ENCODE data around the gene COP1.

COP1 gene

GRCh38 chr1:176068256-176068655 is 138.8 kb downstream of the COP1 start:
- no peaks in the 10 kb centered on the region for H3K9me3 ChIP-seq (ENCODE audit: severe bottlenecking)
- no peak overlapping the region for H3K4me3 ChIP-seq (ENCODE audit: low read depth, low read length)
- no peaks in the 10 kb centered on the region for H3K27me3 ChIP-seq (ENCODE audit: insufficient read depth, low read depth, severe bottlenecking)
- H3K27ac ChIP-seq, result no peak overlapping the region
- DNase-seq, result no peak
- TF ChIP-seq, protein P1, sequence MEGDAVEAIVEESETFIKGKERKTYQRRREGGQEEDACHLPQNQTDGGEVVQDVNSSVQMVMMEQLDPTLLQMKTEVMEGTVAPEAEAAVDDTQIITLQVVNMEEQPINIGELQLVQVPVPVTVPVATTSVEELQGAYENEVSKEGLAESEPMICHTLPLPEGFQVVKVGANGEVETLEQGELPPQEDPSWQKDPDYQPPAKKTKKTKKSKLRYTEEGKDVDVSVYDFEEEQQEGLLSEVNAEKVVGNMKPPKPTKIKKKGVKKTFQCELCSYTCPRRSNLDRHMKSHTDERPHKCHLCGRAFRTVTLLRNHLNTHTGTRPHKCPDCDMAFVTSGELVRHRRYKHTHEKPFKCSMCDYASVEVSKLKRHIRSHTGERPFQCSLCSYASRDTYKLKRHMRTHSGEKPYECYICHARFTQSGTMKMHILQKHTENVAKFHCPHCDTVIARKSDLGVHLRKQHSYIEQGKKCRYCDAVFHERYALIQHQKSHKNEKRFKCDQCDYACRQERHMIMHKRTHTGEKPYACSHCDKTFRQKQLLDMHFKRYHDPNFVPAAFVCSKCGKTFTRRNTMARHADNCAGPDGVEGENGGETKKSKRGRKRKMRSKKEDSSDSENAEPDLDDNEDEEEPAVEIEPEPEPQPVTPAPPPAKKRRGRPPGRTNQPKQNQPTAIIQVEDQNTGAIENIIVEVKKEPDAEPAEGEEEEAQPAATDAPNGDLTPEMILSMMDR (IDR thresholded peaks at IDR 0.05; ENCODE audit: low read depth, low read length), result no peak
- no peaks in the 10 kb centered on the region; the same call in 1 of the 2 replicates for H3K36me3 ChIP-seq

- H3K36me3 ChIP-seq, result no peaks in the 10 kb centered on the region; the same call in 1 of the 2 replicates
- no peaks in the 10 kb centered on the region for H3K27me3 ChIP-seq (ENCODE audit: insufficient read depth, low read depth, severe bottlenecking)
- no peak overlapping the region for H3K4me3 ChIP-seq (ENCODE audit: low read depth, low read length)
- no peak overlapping the region for H3K27ac ChIP-seq
- no peaks in the 10 kb centered on the region for H3K9me3 ChIP-seq (ENCODE audit: severe bottlenecking)
- DNase-seq, result no peak
- TF ChIP-seq, protein P1 (IDR thresholded peaks at IDR 0.05; ENCODE audit: low read depth, low read length), result no peak
Observed at GRCh38 chr1:176066709-176067108, 140.4 kb downstream of the COP1 start.

- Histone ChIP-seq H3K27me3 (ENCODE audit: insufficient read depth, low read depth, severe bottlenecking) (no peaks in the 10 kb centered on the region), H3K4me3 (ENCODE audit: low read depth, low read length) (no peak overlapping the region), H3K36me3 (no peaks in the 10 kb centered on the region), H3K9me3 (ENCODE audit: severe bottlenecking) (no peaks in the 10 kb centered on the region), H3K27ac (no peak overlapping the region)
- no peak for DNase-seq
- TF ChIP-seq, protein P1 (IDR thresholded peaks at IDR 0.05; ENCODE audit: low read depth, low read length), result no peak
Observed at GRCh38 chr1:176058686-176059085, 148.4 kb downstream of the COP1 start.

- no peak overlapping the region for H3K27ac ChIP-seq
- no peaks in the 10 kb centered on the region for H3K9me3 ChIP-seq (ENCODE audit: severe bottlenecking)
- TF ChIP-seq, protein P1 (IDR thresholded peaks at IDR 0.05; ENCODE audit: low read depth, low read length), result no peak
- no peak for DNase-seq
- H3K27me3 ChIP-seq (ENCODE audit: insufficient read depth, low read depth, severe bottlenecking), result no peaks in the 10 kb centered on the region
- no peaks in the 10 kb centered on the region for H3K36me3 ChIP-seq
- H3K4me3 ChIP-seq (ENCODE audit: low read depth, low read length), result no peak overlapping the region
Observed at GRCh38 chr1:176056312-176056711, 150.8 kb downstream of the COP1 start.

DNA sequence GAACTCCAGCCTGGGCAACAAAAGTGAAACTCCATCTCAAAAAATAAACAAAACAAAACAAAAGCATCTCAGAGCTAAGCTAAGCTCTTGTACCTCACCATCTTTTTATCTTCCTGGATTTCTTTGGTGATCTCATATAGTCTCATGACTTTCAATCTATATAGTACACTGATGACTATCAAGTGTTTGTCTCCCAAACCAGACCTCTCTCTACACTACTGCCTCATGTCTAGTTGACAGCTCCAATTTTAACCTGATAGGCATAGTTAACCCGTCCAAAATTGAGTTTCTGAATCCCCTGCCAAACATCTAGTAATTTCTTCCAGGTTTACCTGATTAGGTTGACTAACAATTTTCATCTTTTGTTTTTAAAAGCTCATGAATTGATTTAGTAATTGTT is 151.7 kb downstream of the COP1 start:
- no peaks in the 10 kb centered on the region for H3K27me3 ChIP-seq (ENCODE audit: insufficient read depth, low read depth, severe bottlenecking)
- TF ChIP-seq, protein P1 (IDR thresholded peaks at IDR 0.05; ENCODE audit: low read depth, low read length), result no peak
- no peak overlapping the region for H3K4me3 ChIP-seq (ENCODE audit: low read depth, low read length)
- no peaks in the 10 kb centered on the region for H3K36me3 ChIP-seq
- DNase-seq, result no peak
- H3K9me3 ChIP-seq (ENCODE audit: severe bottlenecking), result no peaks in the 10 kb centered on the region
- no peak overlapping the region for H3K27ac ChIP-seq

- no peak for DNase-seq
- no peaks in the 10 kb centered on the region for H3K36me3 ChIP-seq
- H3K9me3 ChIP-seq (ENCODE audit: severe bottlenecking), result no peaks in the 10 kb centered on the region
- H3K27ac ChIP-seq, result no peak overlapping the region
- TF ChIP-seq, protein P1 (IDR thresholded peaks at IDR 0.05; ENCODE audit: low read depth, low read length), result no peak
- H3K27me3 ChIP-seq (ENCODE audit: insufficient read depth, low read depth, severe bottlenecking), result no peaks in the 10 kb centered on the region
- no peak overlapping the region for H3K4me3 ChIP-seq (ENCODE audit: low read depth, low read length)
Observed at GRCh38 chr1:176051902-176052518, 155.1 kb downstream of the COP1 start.
